ENCODE results near the gene SLC38A1. TPM values are rescaled to one million over a fixed set of nuclear protein-coding genes. Genes with fewer than 3 reads are reported as not detected.

The SLC38A1 gene
- total and polyA plus RNA-seq, 2 experiments from 2014 or later: 114 to 234 TPM

- Histone ChIP-seq H3K4me1 (ENCODE audit: insufficient read depth) (peaks cover 31% of the 10 kb centered on the region), H3K4me2 (no peak overlapping the region), H4K20me1 (replicated peaks; ENCODE audit: insufficient read depth) (peaks cover 41% of the 10 kb centered on the region), H3K27me3 (ENCODE audit: insufficient read depth) (no peaks in the 10 kb centered on the region), H3K79me2 (replicated peaks; ENCODE audit: insufficient read depth) (peaks cover 100% of the 10 kb centered on the region), H3K4me3 (no peak overlapping the region), H2AFZ (no peak overlapping the region), H3K27ac (ENCODE audit: low read depth) (no peak overlapping the region), H3F3A (replicated peaks; ENCODE audit: low read depth) (no peaks in the 10 kb centered on the region), H3K9me2 (ENCODE audit: insufficient read depth) (no peaks in the 10 kb centered on the region), H3K36me3 (ENCODE audit: insufficient read depth) (peaks cover 51% of the 10 kb centered on the region)
- Mint-ChIP-seq H3K4me3 (no peak overlapping the region), H3K4me1 (peaks cover 40% of the 10 kb centered on the region), H3K36me3 (ENCODE audit: low read depth) (peaks cover 88% of the 10 kb centered on the region), H3K27me3 (ENCODE audit: insufficient read depth, low read depth, poor library complexity) (peaks cover 1% of the 10 kb centered on the region), H3K9me3 (no peaks in the 10 kb centered on the region), H3K27ac (no peak overlapping the region)
- DNase-seq (ENCODE audit: low spot score) (no peak), ATAC-seq (no peak)
- no peak for TF ChIP-seq NANOG (IDR thresholded peaks at IDR 0.05; ENCODE audit: borderline replicate concordance)
- TF ChIP-seq, protein P1, sequence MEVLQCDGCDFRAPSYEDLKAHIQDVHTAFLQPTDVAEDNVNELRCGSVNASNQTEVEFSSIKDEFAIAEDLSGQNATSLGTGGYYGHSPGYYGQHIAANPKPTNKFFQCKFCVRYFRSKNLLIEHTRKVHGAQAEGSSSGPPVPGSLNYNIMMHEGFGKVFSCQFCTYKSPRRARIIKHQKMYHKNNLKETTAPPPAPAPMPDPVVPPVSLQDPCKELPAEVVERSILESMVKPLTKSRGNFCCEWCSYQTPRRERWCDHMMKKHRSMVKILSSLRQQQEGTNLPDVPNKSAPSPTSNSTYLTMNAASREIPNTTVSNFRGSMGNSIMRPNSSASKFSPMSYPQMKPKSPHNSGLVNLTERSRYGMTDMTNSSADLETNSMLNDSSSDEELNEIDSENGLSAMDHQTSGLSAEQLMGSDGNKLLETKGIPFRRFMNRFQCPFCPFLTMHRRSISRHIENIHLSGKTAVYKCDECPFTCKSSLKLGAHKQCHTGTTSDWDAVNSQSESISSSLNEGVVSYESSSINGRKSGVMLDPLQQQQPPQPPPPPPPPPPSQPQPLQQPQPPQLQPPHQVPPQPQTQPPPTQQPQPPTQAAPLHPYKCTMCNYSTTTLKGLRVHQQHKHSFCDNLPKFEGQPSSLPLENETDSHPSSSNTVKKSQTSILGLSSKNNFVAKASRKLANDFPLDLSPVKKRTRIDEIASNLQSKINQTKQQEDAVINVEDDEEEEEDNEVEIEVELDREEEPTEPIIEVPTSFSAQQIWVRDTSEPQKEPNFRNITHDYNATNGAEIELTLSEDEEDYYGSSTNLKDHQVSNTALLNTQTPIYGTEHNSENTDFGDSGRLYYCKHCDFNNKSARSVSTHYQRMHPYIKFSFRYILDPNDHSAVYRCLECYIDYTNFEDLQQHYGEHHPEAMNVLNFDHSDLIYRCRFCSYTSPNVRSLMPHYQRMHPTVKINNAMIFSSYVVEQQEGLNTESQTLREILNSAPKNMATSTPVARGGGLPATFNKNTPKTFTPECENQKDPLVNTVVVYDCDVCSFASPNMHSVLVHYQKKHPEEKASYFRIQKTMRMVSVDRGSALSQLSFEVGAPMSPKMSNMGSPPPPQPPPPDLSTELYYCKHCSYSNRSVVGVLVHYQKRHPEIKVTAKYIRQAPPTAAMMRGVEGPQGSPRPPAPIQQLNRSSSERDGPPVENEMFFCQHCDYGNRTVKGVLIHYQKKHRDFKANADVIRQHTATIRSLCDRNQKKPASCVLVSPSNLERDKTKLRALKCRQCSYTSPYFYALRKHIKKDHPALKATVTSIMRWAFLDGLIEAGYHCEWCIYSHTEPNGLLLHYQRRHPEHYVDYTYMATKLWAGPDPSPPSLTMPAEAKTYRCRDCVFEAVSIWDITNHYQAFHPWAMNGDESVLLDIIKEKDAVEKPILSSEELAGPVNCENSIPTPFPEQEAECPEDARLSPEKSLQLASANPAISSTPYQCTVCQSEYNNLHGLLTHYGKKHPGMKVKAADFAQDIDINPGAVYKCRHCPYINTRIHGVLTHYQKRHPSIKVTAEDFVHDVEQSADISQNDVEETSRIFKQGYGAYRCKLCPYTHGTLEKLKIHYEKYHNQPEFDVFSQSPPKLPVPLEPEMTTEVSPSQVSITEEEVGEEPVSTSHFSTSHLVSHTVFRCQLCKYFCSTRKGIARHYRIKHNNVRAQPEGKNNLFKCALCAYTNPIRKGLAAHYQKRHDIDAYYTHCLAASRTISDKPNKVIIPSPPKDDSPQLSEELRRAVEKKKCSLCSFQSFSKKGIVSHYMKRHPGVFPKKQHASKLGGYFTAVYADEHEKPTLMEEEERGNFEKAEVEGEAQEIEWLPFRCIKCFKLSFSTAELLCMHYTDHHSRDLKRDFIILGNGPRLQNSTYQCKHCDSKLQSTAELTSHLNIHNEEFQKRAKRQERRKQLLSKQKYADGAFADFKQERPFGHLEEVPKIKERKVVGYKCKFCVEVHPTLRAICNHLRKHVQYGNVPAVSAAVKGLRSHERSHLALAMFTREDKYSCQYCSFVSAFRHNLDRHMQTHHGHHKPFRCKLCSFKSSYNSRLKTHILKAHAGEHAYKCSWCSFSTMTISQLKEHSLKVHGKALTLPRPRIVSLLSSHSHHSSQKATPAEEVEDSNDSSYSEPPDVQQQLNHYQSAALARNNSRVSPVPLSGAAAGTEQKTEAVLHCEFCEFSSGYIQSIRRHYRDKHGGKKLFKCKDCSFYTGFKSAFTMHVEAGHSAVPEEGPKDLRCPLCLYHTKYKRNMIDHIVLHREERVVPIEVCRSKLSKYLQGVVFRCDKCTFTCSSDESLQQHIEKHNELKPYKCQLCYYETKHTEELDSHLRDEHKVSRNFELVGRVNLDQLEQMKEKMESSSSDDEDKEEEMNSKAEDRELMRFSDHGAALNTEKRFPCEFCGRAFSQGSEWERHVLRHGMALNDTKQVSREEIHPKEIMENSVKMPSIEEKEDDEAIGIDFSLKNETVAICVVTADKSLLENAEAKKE (CRISPR knock-in tag; IDR thresholded peaks at IDR 0.05): no peak
- TF ChIP-seq, protein P2, sequence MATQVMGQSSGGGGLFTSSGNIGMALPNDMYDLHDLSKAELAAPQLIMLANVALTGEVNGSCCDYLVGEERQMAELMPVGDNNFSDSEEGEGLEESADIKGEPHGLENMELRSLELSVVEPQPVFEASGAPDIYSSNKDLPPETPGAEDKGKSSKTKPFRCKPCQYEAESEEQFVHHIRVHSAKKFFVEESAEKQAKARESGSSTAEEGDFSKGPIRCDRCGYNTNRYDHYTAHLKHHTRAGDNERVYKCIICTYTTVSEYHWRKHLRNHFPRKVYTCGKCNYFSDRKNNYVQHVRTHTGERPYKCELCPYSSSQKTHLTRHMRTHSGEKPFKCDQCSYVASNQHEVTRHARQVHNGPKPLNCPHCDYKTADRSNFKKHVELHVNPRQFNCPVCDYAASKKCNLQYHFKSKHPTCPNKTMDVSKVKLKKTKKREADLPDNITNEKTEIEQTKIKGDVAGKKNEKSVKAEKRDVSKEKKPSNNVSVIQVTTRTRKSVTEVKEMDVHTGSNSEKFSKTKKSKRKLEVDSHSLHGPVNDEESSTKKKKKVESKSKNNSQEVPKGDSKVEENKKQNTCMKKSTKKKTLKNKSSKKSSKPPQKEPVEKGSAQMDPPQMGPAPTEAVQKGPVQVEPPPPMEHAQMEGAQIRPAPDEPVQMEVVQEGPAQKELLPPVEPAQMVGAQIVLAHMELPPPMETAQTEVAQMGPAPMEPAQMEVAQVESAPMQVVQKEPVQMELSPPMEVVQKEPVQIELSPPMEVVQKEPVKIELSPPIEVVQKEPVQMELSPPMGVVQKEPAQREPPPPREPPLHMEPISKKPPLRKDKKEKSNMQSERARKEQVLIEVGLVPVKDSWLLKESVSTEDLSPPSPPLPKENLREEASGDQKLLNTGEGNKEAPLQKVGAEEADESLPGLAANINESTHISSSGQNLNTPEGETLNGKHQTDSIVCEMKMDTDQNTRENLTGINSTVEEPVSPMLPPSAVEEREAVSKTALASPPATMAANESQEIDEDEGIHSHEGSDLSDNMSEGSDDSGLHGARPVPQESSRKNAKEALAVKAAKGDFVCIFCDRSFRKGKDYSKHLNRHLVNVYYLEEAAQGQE (IDR thresholded peaks at IDR 0.05; ENCODE audit: unreplicated experiment): no peak
- TF ChIP-seq, protein P3, sequence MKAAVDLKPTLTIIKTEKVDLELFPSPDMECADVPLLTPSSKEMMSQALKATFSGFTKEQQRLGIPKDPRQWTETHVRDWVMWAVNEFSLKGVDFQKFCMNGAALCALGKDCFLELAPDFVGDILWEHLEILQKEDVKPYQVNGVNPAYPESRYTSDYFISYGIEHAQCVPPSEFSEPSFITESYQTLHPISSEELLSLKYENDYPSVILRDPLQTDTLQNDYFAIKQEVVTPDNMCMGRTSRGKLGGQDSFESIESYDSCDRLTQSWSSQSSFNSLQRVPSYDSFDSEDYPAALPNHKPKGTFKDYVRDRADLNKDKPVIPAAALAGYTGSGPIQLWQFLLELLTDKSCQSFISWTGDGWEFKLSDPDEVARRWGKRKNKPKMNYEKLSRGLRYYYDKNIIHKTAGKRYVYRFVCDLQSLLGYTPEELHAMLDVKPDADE (IDR thresholded peaks at IDR 0.05): no peak
- no peak for TF ChIP-seq CREB1 (CRISPR knock-in tag; IDR thresholded peaks at IDR 0.05; ENCODE audit: low read depth)
- TF ChIP-seq ZNF114 (CRISPR knock-in tag; IDR thresholded peaks at IDR 0.05): no peak
- no peak for TF ChIP-seq EZH2 (IDR thresholded peaks at IDR 0.05; ENCODE audit: low read depth, unreplicated experiment)
- no peak for TF ChIP-seq POLR2AphosphoS5 (IDR thresholded peaks at IDR 0.05; ENCODE audit: low read depth)
- no peak for TF ChIP-seq ZNF331 (CRISPR knock-in tag; IDR thresholded peaks at IDR 0.05; ENCODE audit: low read depth)
- TF ChIP-seq EZH2phosphoT487 (IDR thresholded peaks at IDR 0.05; ENCODE audit: unreplicated experiment): no peak
Observed at GRCh38 chr12:46224386-46224785, 44.5 kb downstream of the SLC38A1 start.

Measured in GM23338 (cell line).